Glomerular visceral epithelial cell (primary cell): ENCODE data around the gene PDGFA.
"Not testable (repeated sequence)": the region's sequence is repeated elsewhere in the genome, so short reads cannot be mapped to it uniquely, and the experiment has no call there.

Experiments used
- DNase-seq: peaks from one replicate; pipeline ENCODE4 v3.0.0-alpha.2; 2016; ENCODE audit errors: extremely low spot score

Gene PDGFA

GRCh38 chr7:552151-552867 is 32.7 kb upstream of the PDGFA start:
- DNase-seq = not testable (repeated sequence)

- not testable (repeated sequence) for DNase-seq
Observed at GRCh38 chr7:551615-551970, 31.9 kb upstream of the PDGFA start.

GRCh38 chr7:550881-551614 is 31.4 kb upstream of the PDGFA start:
- no peak for DNase-seq

GRCh38 chr7:549891-550625 is 30.4 kb upstream of the PDGFA start:
- DNase-seq = no peak

GRCh38 chr7:549066-549890 is 29.6 kb upstream of the PDGFA start:
- DNase-seq = no peak

GRCh38 chr7:548401-548800 is 28.8 kb upstream of the PDGFA start:
- no peak for DNase-seq

GRCh38 chr7:545470-545869 is 25.8 kb upstream of the PDGFA start:
- DNase-seq = no peak

GRCh38 chr7:544338-545221 is 24.9 kb upstream of the PDGFA start:
- DNase-seq = no peak

- no peak for DNase-seq
Observed at GRCh38 chr7:543501-544337, 24.1 kb upstream of the PDGFA start.

- DNase-seq = peak; percentile 95
Observed at GRCh38 chr7:542713-543500, 23.3 kb upstream of the PDGFA start.

GRCh38 chr7:542131-542712 is 22.6 kb upstream of the PDGFA start:
- no peak for DNase-seq

GRCh38 chr7:541661-542060 is 22.0 kb upstream of the PDGFA start:
- DNase-seq = no peak

- no peak for DNase-seq
Observed at GRCh38 chr7:540997-541396, 21.4 kb upstream of the PDGFA start.

- DNase-seq = no peak
Observed at GRCh38 chr7:540579-540978, 20.9 kb upstream of the PDGFA start.

- peak; percentile 97 for DNase-seq
Observed at GRCh38 chr7:539731-540411, 20.2 kb upstream of the PDGFA start.

- no peak for DNase-seq
Observed at GRCh38 chr7:538764-539685, 19.4 kb upstream of the PDGFA start.
